Keratinocyte (primary cell): ENCODE results near the gene DPP3. TPM values are rescaled to one million over a fixed set of nuclear protein-coding genes. Genes with fewer than 3 reads are reported as not detected.

Experiments used
- DNase-seq: peaks from one replicate; pipeline ENCODE4 v3.0.0-alpha.2; 2011; ENCODE audit warnings: low read depth, missing footprints, low spot score
- FAIRE-seq: peaks from 2 replicates; lab custom pipeline; 2011; peaks lifted over from hg19 to GRCh38; lab: Jason Lieb, UNC
- H2AFZ ChIP-seq: 2 replicates; pipeline ENCODE4 v1.6.0; 2012; ENCODE audit warnings: low read length, control low read depth, inconsistent platforms; ENCODE audit not compliant: control insufficient read depth
- H3K27ac ChIP-seq: 2 replicates; pipeline ENCODE4 v1.5.1; 2011; ENCODE audit warnings: low read length; ENCODE audit not compliant: control insufficient read depth, insufficient read depth
- H3K27me3 ChIP-seq: 3 replicates; pipeline ENCODE4 v1.6.0; 2011; ENCODE audit warnings: low read length; ENCODE audit not compliant: control insufficient read depth, insufficient read depth; ENCODE audit errors: extremely low read depth
- H3K36me3 ChIP-seq, 2 experiments: 2 replicates in 1 of 2; 3 replicates in 1 of 2; pipeline ENCODE4 v1.5.1; 2011; ENCODE audit warnings: low read length in 2 of 2, mild to moderate bottlenecking in 1 of 2; ENCODE audit not compliant: control insufficient read depth in 2 of 2, insufficient read depth in 2 of 2; ENCODE audit errors: extremely low read depth in 1 of 2
- H3K4me1 ChIP-seq: 3 replicates; pipeline ENCODE4 v1.5.1; 2011; ENCODE audit warnings: low read length; ENCODE audit not compliant: control insufficient read depth, insufficient read depth; ENCODE audit errors: extremely low read depth
- H3K4me2 ChIP-seq: 3 replicates; pipeline ENCODE4 v1.6.0; 2011; ENCODE audit warnings: low read depth, low read length; ENCODE audit not compliant: control insufficient read depth, insufficient read depth; ENCODE audit errors: extremely low read depth
- H3K4me3 ChIP-seq, 3 experiments: fragments of 200-600 bp in 1 of 3; sonication (generic) in 1 of 3; 2 replicates in 2 of 3; 3 replicates in 1 of 3; pipeline ENCODE4 v1.5.1; 2011 to 2016; ENCODE audit warnings: low read length in 3 of 3, mild to moderate bottlenecking in 3 of 3, control low read depth in 2 of 3, inconsistent platforms in 1 of 3, low read depth in 1 of 3, mixed read lengths in 1 of 3, mixed run types in 1 of 3, moderate library complexity in 1 of 3; ENCODE audit not compliant: control insufficient read depth in 2 of 3, insufficient read depth in 2 of 3; ENCODE audit errors: extremely low read depth in 1 of 3
- H3K79me2 ChIP-seq: 2 replicates; pipeline ENCODE4 v1.6.0; 2012; ENCODE audit warnings: low read length; ENCODE audit not compliant: control insufficient read depth, insufficient read depth
- H3K9ac ChIP-seq: 3 replicates; pipeline ENCODE4 v1.6.0; 2011; ENCODE audit warnings: low read length; ENCODE audit not compliant: control insufficient read depth, insufficient read depth; ENCODE audit errors: extremely low read depth
- H3K9me1 ChIP-seq: 3 replicates; pipeline ENCODE4 v1.6.0; 2011; ENCODE audit warnings: low read length; ENCODE audit not compliant: control insufficient read depth, insufficient read depth; ENCODE audit errors: extremely low read depth
- H3K9me3 ChIP-seq: 2 replicates; pipeline ENCODE4 v1.5.1; 2012; ENCODE audit warnings: low read depth, low read length; ENCODE audit not compliant: control insufficient read depth
- H4K20me1 ChIP-seq: 3 replicates; pipeline ENCODE4 v1.6.0; 2011; ENCODE audit warnings: low read length; ENCODE audit not compliant: control insufficient read depth, insufficient read depth; ENCODE audit errors: extremely low read depth
- CTCF ChIP-seq, 3 experiments: IDR thresholded peaks in 1 of 3; conservative IDR thresholded peaks in 1 of 3; optimal IDR thresholded peaks in 1 of 3; 2 replicates in 2 of 3; 3 replicates in 1 of 3; pipeline versions ENCODE3 to v1.5.1; 2011; ENCODE audit warnings: low read length in 3 of 3, mild to moderate bottlenecking in 3 of 3, moderate library complexity in 2 of 3, control low read depth in 1 of 3, inconsistent platforms in 1 of 3; ENCODE audit not compliant: insufficient read depth in 2 of 3; ENCODE audit errors: extremely low read depth in 1 of 3
- EZH2 ChIP-seq: IDR thresholded peaks from one replicate; pipeline ENCODE4 v1.6.1; 2012; ENCODE audit warnings: inconsistent platforms, mild to moderate bottlenecking, low read length, moderate library complexity
- dilution Hi-C: fragments of 300-500 bp; cut with MboI; formaldehyde crosslinking; loops from one replicate; pipeline ENCODE4 v1.7.0; 2020; ENCODE audit warnings: low sequenced_read_pairs; ENCODE audit not compliant: extremely low pct_ligation_motif_present
- polyA plus RNA-seq, 5 experiments: library from polyadenylated mRNA; depleted of rRNA in 3 of 5; stranded (reverse) in 3 of 5; stranded (forward) in 1 of 5; unstranded in 1 of 5; fragments of >200 nt; gene quantifications; 1 replicate in 1 of 5; 2 replicates in 3 of 5; 3 replicates in 1 of 5; pipeline versions ENCODE4 v1.2.1 to v1.2.3, GENCODE V29; 2011 to 2012; ENCODE audit warnings: missing spikeins in 2 of 5, low read depth in 1 of 5, low replicate concordance in 1 of 5

The DPP3 gene
- polyA plus RNA-seq, 1 donor (not counting 4 experiments of a cell fraction or from before 2014, with no cell fraction given), result 57.9 TPM

GRCh38 chr11:66443602-66444001 is 36.6 kb upstream of the DPP3 start:
- no peak overlapping the region for H2AFZ ChIP-seq
- FAIRE-seq (no peak), DNase-seq (no peak)
- H3K4me2 ChIP-seq, result no peak overlapping the region
- H3K4me1 ChIP-seq, result no peaks in the 10 kb centered on the region
- no peaks in the 10 kb centered on the region for H4K20me1 ChIP-seq
- no peak overlapping the region for H3K27ac ChIP-seq
- H3K4me3 ChIP-seq, result no peak overlapping the region
- TF ChIP-seq EZH2, result no peak
- no peak for TF ChIP-seq CTCF (optimal IDR thresholded peaks at IDR 0.05 in 1 of 3, IDR thresholded peaks at IDR 0.05 in 1 of 3, conservative IDR thresholded peaks at IDR 0.05 in 1 of 3; ENCODE audit: extremely low read depth in 1 of 3, insufficient read depth in 2 of 3, low read length in 3 of 3)
- H3K36me3 ChIP-seq, result no peaks in the 10 kb centered on the region
- dilution Hi-C loops, result no loop called here
- H3K9me3 ChIP-seq, result no peaks in the 10 kb centered on the region
- H3K9me1 ChIP-seq, result no peaks in the 10 kb centered on the region
- no peak overlapping the region for H3K9ac ChIP-seq
- no peaks in the 10 kb centered on the region for H3K79me2 ChIP-seq
- no peaks in the 10 kb centered on the region for H3K27me3 ChIP-seq

- DNase-seq, result no peak
- no peak for TF ChIP-seq EZH2
- no peak for TF ChIP-seq CTCF (optimal IDR thresholded peaks at IDR 0.05 in 1 of 3, IDR thresholded peaks at IDR 0.05 in 1 of 3, conservative IDR thresholded peaks at IDR 0.05 in 1 of 3; ENCODE audit: extremely low read depth in 1 of 3, insufficient read depth in 2 of 3, low read length in 3 of 3)
Observed at GRCh38 chr11:66447012-66447411, 33.2 kb upstream of the DPP3 start.

More at GRCh38 chr11:66447012-66447411, 33.2 kb upstream of the DPP3 start:
- H3K9ac ChIP-seq, result no peak overlapping the region
- H4K20me1 ChIP-seq, result no peaks in the 10 kb centered on the region
- H3K79me2 ChIP-seq, result no peaks in the 10 kb centered on the region
- H3K27me3 ChIP-seq, result peaks cover 4% of the 10 kb centered on the region
- no peak overlapping the region for H2AFZ ChIP-seq
- no peak for FAIRE-seq
- H3K36me3 ChIP-seq, result no peaks in the 10 kb centered on the region
- no peak overlapping the region for H3K27ac ChIP-seq
- no peak overlapping the region for H3K4me2 ChIP-seq
- no peaks in the 10 kb centered on the region for H3K9me1 ChIP-seq
- no peaks in the 10 kb centered on the region for H3K9me3 ChIP-seq
- H3K4me1 ChIP-seq, result no peaks in the 10 kb centered on the region
- H3K4me3 ChIP-seq, result no peak overlapping the region
- dilution Hi-C loops, result no loop called here
